ENCODE measurements around the gene METAP1.

DNA sequence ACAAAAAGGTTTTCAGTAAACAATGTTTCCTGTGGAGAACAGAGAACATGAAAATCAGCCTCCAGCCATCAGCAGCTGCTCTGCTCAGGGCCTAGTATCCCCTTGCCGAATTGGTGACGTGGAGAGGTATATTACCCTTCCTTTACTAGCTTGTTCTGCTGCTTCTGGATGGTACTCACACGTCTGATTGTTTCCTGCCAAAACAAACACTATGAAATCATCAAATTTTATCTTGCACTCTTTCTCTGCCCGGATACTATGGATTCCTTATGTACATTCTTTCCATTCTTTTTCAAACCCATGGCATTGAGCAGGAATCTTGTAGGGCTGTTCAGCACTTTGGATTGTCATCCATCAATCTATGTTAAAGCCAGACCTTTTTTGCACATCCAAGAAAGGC, 18.8 kb upstream of the METAP1 start:
- TF ChIP-seq POLR2A (IDR thresholded peaks at IDR 0.05), result no peak
- TF ChIP-seq, protein P1, sequence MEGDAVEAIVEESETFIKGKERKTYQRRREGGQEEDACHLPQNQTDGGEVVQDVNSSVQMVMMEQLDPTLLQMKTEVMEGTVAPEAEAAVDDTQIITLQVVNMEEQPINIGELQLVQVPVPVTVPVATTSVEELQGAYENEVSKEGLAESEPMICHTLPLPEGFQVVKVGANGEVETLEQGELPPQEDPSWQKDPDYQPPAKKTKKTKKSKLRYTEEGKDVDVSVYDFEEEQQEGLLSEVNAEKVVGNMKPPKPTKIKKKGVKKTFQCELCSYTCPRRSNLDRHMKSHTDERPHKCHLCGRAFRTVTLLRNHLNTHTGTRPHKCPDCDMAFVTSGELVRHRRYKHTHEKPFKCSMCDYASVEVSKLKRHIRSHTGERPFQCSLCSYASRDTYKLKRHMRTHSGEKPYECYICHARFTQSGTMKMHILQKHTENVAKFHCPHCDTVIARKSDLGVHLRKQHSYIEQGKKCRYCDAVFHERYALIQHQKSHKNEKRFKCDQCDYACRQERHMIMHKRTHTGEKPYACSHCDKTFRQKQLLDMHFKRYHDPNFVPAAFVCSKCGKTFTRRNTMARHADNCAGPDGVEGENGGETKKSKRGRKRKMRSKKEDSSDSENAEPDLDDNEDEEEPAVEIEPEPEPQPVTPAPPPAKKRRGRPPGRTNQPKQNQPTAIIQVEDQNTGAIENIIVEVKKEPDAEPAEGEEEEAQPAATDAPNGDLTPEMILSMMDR (IDR thresholded peaks at IDR 0.05), result no peak
